Astrocyte of the spinal cord (primary cell): ENCODE measurements around the gene GNLY.

Experiments
- DNase-seq: peaks from one replicate; pipeline ENCODE4 v3.0.0; 2011; ENCODE audit warnings: low read depth, low spot score
- H3K4me3 ChIP-seq: 2 replicates; pipeline ENCODE4 v1.5.1; 2011; ENCODE audit warnings: low read depth, mild to moderate bottlenecking, low read length, moderate library complexity
- in situ Hi-C: cut with HindIII; loops from 2 replicates; pipeline ENCODE4 v1.10.0; 2017; ENCODE audit warnings: low sequenced_read_pairs
- TF ChIP-seq, protein P1 (sequence below): IDR thresholded peaks from 2 replicates; pipeline ENCODE4 v1.5.1; 2012; ENCODE audit warnings: low read depth, mild to moderate bottlenecking, low read length, inconsistent platforms

Gene GNLY

DNA sequence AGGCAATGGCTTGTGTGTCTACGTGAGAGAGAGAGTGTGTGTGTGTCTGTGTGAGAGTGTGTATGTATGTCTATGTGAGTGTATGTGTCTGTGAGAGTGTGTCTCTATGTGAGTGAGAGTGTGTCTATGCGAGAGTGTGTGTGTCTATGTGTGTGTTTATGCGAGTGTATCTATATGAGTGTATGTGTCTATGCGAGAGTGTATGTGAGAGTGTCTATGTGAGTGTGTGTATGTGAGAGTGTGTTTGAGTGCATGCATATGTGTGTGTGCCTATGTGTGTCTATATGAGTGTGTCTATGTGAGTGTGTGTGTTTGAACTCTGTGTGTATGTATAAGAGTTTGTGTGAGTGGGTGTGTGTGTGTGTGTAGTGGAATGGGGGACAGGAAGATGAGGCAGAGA is 9.8 kb upstream of the GNLY start:
- in situ Hi-C loops: no loop called here
- H3K4me3 ChIP-seq: no peak overlapping the region
- no peak for DNase-seq
- TF ChIP-seq, protein P1, sequence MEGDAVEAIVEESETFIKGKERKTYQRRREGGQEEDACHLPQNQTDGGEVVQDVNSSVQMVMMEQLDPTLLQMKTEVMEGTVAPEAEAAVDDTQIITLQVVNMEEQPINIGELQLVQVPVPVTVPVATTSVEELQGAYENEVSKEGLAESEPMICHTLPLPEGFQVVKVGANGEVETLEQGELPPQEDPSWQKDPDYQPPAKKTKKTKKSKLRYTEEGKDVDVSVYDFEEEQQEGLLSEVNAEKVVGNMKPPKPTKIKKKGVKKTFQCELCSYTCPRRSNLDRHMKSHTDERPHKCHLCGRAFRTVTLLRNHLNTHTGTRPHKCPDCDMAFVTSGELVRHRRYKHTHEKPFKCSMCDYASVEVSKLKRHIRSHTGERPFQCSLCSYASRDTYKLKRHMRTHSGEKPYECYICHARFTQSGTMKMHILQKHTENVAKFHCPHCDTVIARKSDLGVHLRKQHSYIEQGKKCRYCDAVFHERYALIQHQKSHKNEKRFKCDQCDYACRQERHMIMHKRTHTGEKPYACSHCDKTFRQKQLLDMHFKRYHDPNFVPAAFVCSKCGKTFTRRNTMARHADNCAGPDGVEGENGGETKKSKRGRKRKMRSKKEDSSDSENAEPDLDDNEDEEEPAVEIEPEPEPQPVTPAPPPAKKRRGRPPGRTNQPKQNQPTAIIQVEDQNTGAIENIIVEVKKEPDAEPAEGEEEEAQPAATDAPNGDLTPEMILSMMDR: no peak

DNA sequence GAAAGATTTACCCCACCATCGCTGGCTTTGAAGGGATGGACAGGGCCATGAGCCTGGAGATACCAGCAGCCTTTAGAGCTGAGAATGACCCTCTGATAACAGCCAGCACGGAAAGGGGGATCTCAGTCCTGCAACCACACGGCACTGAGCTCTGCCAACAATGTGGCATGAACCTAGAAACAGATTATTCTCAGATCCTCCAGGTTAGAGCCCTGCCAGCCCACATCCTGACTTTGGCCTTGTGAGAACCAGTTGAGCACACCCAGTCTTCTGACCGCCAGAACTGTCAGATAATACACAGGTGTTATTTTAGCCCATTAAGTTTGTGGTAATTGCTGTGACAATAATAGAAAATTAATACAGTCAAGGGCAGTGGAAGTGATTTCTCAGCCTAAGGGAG is 9.4 kb upstream of the GNLY start:
- in situ Hi-C loops: no loop called here

DNA sequence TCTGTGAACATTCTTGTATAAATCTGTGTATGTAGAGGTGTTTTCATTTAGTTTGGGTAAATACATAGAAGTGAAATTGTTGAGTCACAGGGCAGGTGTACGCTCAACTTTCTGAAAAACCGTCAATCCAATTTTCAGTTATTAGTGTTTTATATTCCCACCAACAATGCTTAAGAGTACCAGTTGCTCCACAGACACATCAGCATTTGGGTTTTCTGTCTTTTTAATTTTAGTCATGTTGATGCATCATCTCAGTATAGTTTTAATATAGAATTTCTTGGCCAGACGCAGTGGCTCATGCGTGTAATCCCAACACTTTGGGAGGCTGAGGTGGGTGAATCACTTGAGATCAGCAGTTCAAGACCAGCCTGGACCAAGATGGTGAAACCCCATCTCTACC is 3.2 kb upstream of the GNLY start:
- TF ChIP-seq, protein P1: no peak
- in situ Hi-C loops: no loop called here
- DNase-seq: no peak
- no peak overlapping the region for H3K4me3 ChIP-seq

More for the DNA sequence above, 9.4 kb upstream of the GNLY start:
- no peak overlapping the region for H3K4me3 ChIP-seq
- TF ChIP-seq, protein P1: no peak
- no peak for DNase-seq

DNA sequence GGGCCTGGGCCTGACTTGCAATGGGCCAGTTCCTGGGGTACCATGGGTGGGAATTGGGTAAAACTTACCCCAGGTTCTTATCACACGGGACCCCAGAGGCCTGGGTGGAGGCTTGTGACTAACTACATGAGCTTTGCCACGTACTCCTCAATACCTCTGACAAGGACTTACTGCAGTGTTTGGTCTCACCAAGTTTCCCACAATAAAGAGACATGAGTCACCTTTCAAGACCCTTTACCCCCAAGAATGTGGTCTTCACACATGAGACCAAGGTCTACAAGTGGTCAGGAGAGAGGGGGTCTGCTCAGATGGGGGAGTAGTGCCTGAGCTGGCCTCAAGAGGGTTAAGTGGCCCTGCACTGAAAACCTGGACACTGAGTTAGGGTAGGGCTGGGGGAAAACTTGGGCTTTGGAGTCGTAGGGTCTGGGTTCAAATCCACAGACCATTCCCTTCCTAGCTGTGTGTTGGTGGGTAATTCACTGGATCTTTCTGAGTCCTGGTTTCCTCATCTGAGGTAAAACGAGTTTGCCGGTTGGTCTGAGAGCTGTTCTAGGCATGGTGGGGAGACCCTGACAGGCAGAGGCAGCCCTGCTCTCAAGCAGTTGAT is 2.0 kb upstream of the GNLY start:
- H3K4me3 ChIP-seq: no peak overlapping the region
- in situ Hi-C loops: no loop called here
- TF ChIP-seq, protein P1: no peak
- DNase-seq: no peak

DNA sequence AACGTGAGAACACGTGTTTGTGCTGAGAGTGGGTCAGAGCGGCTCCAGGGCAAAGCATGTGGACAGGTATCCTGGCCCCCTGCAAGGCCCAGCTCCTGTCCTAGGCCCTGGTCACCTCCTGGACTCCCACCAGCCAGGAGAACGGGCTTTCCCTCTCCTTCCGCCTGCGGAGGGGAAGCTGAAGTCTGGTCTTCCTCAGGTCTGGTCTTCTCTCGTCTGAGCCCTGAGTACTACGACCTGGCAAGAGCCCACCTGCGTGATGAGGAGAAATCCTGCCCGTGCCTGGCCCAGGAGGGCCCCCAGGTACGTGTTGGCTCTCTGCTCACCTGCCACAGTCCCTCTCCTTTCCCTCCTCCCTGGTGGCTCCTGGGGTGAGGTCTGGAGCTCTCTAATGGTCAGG is 963 bp downstream of the GNLY start:
- no peak overlapping the region for H3K4me3 ChIP-seq
- no peak for DNase-seq
- in situ Hi-C loops: no loop called here
- TF ChIP-seq, protein P1: no peak

DNA sequence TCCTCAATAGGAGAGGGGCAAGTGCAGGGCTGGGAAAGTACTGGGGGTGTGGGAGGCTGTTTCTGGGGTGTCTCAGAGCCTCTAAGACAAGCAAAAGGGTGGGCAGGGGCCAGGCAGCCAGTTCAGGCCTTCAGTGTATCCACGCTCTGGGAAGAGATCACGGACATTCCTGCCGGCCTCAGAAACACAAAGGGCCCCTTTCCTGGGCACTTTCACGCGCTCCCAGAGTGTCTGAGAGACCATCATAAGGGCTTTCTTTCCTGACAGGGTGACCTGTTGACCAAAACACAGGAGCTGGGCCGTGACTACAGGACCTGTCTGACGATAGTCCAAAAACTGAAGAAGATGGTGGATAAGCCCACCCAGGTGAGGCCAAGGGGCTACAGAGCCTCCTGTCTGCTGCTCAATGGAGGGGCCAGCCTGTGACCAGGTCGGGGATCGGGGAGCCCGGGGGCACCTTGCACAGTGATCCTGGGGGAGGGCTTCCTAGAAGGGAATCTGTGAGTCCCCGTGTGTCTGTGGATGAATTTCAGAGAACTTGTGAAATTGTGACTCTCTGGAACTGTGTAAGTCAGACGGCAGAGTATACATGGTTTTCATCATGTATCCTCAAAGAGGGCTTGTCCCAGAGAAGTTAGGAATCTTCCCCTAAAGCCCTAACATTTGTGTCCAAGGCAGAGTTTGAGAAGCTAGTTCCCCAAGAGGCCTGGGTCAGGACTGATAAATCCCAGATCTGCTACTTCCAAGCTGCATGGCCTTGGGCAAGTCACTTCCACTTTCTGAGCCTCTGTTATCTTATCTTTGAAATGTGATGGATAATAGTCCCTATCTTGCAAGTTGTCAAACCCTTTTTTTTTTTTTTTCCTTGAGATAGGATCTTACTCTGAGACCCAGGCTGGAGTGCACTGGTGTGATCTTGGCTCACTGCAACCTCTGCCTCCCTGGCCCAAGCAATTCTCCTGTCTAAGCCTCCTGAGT is 1.8 kb downstream of the GNLY start:
- H3K4me3 ChIP-seq: no peak overlapping the region
- in situ Hi-C loops: no loop called here
- TF ChIP-seq, protein P1: no peak
- DNase-seq: no peak
